Measurements from ENCODE around the gene ADGRD2.

DNA sequence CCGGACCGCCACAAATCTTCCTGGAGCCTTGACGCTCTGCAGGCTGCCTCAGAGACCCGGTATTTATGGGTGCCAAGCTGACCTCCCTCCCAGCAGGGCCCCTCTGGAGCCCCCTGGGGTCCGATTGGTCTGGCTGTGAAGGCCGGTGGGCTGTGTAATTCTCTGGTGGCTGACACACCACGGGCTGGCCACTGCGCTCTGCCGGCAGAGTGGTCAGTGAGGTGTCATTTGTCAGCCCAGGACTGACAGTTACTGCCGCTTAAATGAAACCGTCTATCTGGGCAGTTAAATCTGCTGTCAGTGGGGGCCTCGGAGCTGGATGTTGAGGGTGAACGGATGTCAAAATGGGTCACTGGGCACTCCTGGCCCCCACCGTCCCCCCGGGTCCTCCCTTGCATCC, 46.2 kb downstream of the ADGRD2 start:
- TF ChIP-seq, protein P1, sequence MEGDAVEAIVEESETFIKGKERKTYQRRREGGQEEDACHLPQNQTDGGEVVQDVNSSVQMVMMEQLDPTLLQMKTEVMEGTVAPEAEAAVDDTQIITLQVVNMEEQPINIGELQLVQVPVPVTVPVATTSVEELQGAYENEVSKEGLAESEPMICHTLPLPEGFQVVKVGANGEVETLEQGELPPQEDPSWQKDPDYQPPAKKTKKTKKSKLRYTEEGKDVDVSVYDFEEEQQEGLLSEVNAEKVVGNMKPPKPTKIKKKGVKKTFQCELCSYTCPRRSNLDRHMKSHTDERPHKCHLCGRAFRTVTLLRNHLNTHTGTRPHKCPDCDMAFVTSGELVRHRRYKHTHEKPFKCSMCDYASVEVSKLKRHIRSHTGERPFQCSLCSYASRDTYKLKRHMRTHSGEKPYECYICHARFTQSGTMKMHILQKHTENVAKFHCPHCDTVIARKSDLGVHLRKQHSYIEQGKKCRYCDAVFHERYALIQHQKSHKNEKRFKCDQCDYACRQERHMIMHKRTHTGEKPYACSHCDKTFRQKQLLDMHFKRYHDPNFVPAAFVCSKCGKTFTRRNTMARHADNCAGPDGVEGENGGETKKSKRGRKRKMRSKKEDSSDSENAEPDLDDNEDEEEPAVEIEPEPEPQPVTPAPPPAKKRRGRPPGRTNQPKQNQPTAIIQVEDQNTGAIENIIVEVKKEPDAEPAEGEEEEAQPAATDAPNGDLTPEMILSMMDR (IDR thresholded peaks at IDR 0.05) = no peak
- no peak for TF ChIP-seq POLR2A (IDR thresholded peaks at IDR 0.05)
